HG02885 (cell line): ENCODE measurements around the gene CXCL10.
"Not testable (repeated sequence)": the region's sequence is repeated elsewhere in the genome, so short reads cannot be mapped to it uniquely, and the experiment has no call there.

Experiments
- ATAC-seq: cut with Tn5 transposase; IDR thresholded peaks from one replicate; pipeline ENCODE4 v1.9.1; 2021; ENCODE audit warnings: mild to moderate bottlenecking; ENCODE audit not compliant: unreplicated experiment, poor library complexity

The CXCL10 gene

GRCh38 chr4:76029300-76029699 is 6.0 kb upstream of the CXCL10 start:
- no peak for ATAC-seq

GRCh38 chr4:76028350-76028765 is 5.1 kb upstream of the CXCL10 start:
- no peak for ATAC-seq

- ATAC-seq = no peak
These were observed 768 bp upstream of the CXCL10 start for GRCh38 chr4:76024065-76024464.

- no peak for ATAC-seq
These were observed 620 bp downstream of the CXCL10 start for GRCh38 chr4:76022677-76023076.

GRCh38 chr4:76022031-76022430 is 1.3 kb downstream of the CXCL10 start:
- no peak for ATAC-seq

GRCh38 chr4:76017056-76017686 is 6.1 kb downstream of the CXCL10 start:
- no peak for ATAC-seq

GRCh38 chr4:76016393-76016792 is 6.9 kb downstream of the CXCL10 start:
- peak; percentile 75 for ATAC-seq

GRCh38 chr4:76013540-76013939 is 9.8 kb downstream of the CXCL10 start:
- no peak for ATAC-seq

- ATAC-seq = peak; percentile 1
These were observed 10.9 kb downstream of the CXCL10 start for GRCh38 chr4:76012388-76012801.

- ATAC-seq = peak; percentile 49
These were observed 11.5 kb downstream of the CXCL10 start for GRCh38 chr4:76011700-76012387.

- ATAC-seq = no peak
These were observed 12.2 kb downstream of the CXCL10 start for GRCh38 chr4:76011018-76011670.

GRCh38 chr4:76010576-76010975 is 12.7 kb downstream of the CXCL10 start:
- ATAC-seq = no peak

- no peak for ATAC-seq
These were observed 14.0 kb downstream of the CXCL10 start for GRCh38 chr4:76009311-76009710.

- ATAC-seq = no peak
These were observed 16.0 kb downstream of the CXCL10 start, which contains the start of gene CXCL9 for GRCh38 chr4:76007089-76007862. CXCL9 (minus strand) TSS chr4:76007509; CDS start chr4:76007449, 60 bp downstream.

GRCh38 chr4:76003620-76004019 is 19.7 kb downstream of the CXCL10 start:
- no peak for ATAC-seq

- no peak for ATAC-seq
These were observed 20.3 kb downstream of the CXCL10 start for GRCh38 chr4:76003035-76003434.

- ATAC-seq = no peak
These were observed 21.1 kb downstream of the CXCL10 start for GRCh38 chr4:76002176-76002575.

GRCh38 chr4:76001700-76002099 is 21.6 kb downstream of the CXCL10 start:
- no peak for ATAC-seq

GRCh38 chr4:76000279-76000678 is 23.0 kb downstream of the CXCL10 start:
- ATAC-seq = no peak

- not testable (repeated sequence) for ATAC-seq
These were observed 24.7 kb downstream of the CXCL10 start for GRCh38 chr4:75998525-75999147.
